IMR-90 (cell line): ENCODE data around the gene ARHGAP12. TPM values are rescaled to one million over a fixed set of nuclear protein-coding genes. Genes with fewer than 3 reads are reported as not detected.
A peak's percentile ranks its signal among the peaks of the same experiment; 100 is the strongest.

Source experiments
- ATAC-seq: fragments of 200-7000 bp; cut with Tn5 transposase; 2 replicates; pipeline ENCODE4 v1.9.1; 2020; ENCODE audit warnings: low read depth, mild to moderate bottlenecking, moderate library complexity
- BruUV-seq: library from RNA; stranded (reverse); fragments of 400-500 nt; replicated peaks from 2 replicates; lab custom pipeline; 2021; lab: Mats Ljungman, UMichigan
- CTCF ChIA-PET: fragments of 300-600 bp; formaldehyde crosslinking; extraction: SDS; loops from one replicate; lab custom pipeline; 2021; ENCODE audit warnings: antibody characterized with exemption; lab: Yijun Ruan, JAX
- POLR2A ChIA-PET: fragments of 300-600 bp; sonication (Branson Sonifier 250); formaldehyde crosslinking; loops from one replicate; lab custom pipeline; 2022; ENCODE audit warnings: antibody characterized with exemption; ENCODE audit not compliant: unreplicated experiment; lab: Charles Lee
- DNase-seq: peaks from one replicate; pipeline ENCODE4 v3.0.0; 2013
- H2AFZ ChIP-seq: replicated peaks from 2 replicates; pipeline ENCODE3; 2013; ENCODE audit warnings: low read length, mild to moderate bottlenecking; ENCODE audit not compliant: poor library complexity
- H2AK5ac ChIP-seq: 2 replicates; pipeline ENCODE4 v1.6.1; 2013; ENCODE audit warnings: low read depth, low read length, inconsistent platforms
- H2AK9ac ChIP-seq: replicated peaks from 2 replicates; pipeline ENCODE3; 2013; ENCODE audit warnings: mild to moderate bottlenecking, low read depth, low read length, moderate library complexity; ENCODE audit not compliant: poor library complexity
- H2BK120ac ChIP-seq: 2 replicates; pipeline ENCODE4 v1.6.1; 2013; ENCODE audit warnings: low read depth, low read length, inconsistent platforms
- H2BK15ac ChIP-seq: 3 replicates; pipeline ENCODE4 v1.6.1; 2013; ENCODE audit warnings: low read depth, low read length, inconsistent platforms
- H2BK20ac ChIP-seq: 2 replicates; pipeline ENCODE4 v1.6.1; 2013; ENCODE audit warnings: low read depth, mild to moderate bottlenecking, inconsistent platforms, low read length, moderate library complexity
- H2BK5ac ChIP-seq: 2 replicates; pipeline ENCODE4 v1.6.1; 2013; ENCODE audit warnings: mild to moderate bottlenecking, low read depth, low read length, inconsistent platforms; ENCODE audit not compliant: poor library complexity, severe bottlenecking
- H3K14ac ChIP-seq: replicated peaks from 2 replicates; pipeline ENCODE4 v1.6.1; 2013; ENCODE audit warnings: low read depth, low read length, inconsistent platforms
- H3K18ac ChIP-seq: 2 replicates; pipeline ENCODE4 v1.6.1; 2013; ENCODE audit warnings: low read depth, low read length, control low read depth
- H3K23ac ChIP-seq: 2 replicates; pipeline ENCODE4 v1.6.1; 2013; ENCODE audit warnings: low read depth, low read length, inconsistent platforms
- H3K27ac ChIP-seq: 2 replicates; pipeline ENCODE4 v1.5.1; 2013; ENCODE audit warnings: mild to moderate bottlenecking, control low read depth, low read length; ENCODE audit not compliant: insufficient read depth
- H3K27me3 ChIP-seq: 2 replicates; pipeline ENCODE4 v1.6.1; 2013; ENCODE audit warnings: low read length; ENCODE audit not compliant: control insufficient read depth, insufficient read depth
- H3K36me3 ChIP-seq: 2 replicates; pipeline ENCODE4 v1.6.1; 2013; ENCODE audit warnings: low read length, mixed read lengths; ENCODE audit not compliant: control insufficient read depth, insufficient read depth
- H3K4ac ChIP-seq: 2 replicates; pipeline ENCODE4 v1.6.1; 2013; ENCODE audit warnings: low read depth, low read length, inconsistent platforms
- H3K4me1 ChIP-seq: 2 replicates; pipeline ENCODE4 v1.6.1; 2013; ENCODE audit warnings: low read length, mixed read lengths; ENCODE audit not compliant: control insufficient read depth, insufficient read depth
- H3K4me2 ChIP-seq: 2 replicates; pipeline ENCODE4 v1.6.1; 2013; ENCODE audit warnings: low read depth, mild to moderate bottlenecking, control low read depth, low read length, moderate library complexity
- H3K4me3 ChIP-seq: 2 replicates; pipeline ENCODE4 v1.5.1; 2013; ENCODE audit warnings: low read depth, mild to moderate bottlenecking, control low read depth, low read length, moderate library complexity; ENCODE audit not compliant: insufficient read depth
- H3K56ac ChIP-seq: 2 replicates; pipeline ENCODE4 v1.6.1; 2013; ENCODE audit warnings: low read length, inconsistent platforms; ENCODE audit not compliant: insufficient read depth; ENCODE audit errors: extremely low read depth
- H3K79me1 ChIP-seq, 2 experiments: 2 replicates each; pipeline ENCODE4 v1.6.1; 2013; ENCODE audit warnings: low read length in 2 of 2, inconsistent platforms in 1 of 2, low read depth in 1 of 2
- H3K9ac ChIP-seq: 2 replicates; pipeline ENCODE4 v1.6.1; 2013; ENCODE audit warnings: low read depth, low read length, control low read depth
- H3K9me1 ChIP-seq: 2 replicates; pipeline ENCODE4 v1.6.1; 2013; ENCODE audit warnings: low read length, inconsistent platforms; ENCODE audit not compliant: insufficient read depth
- H3K9me3 ChIP-seq: 2 replicates; pipeline ENCODE4 v1.6.1; 2013; ENCODE audit warnings: low read length; ENCODE audit not compliant: control insufficient read depth, insufficient read depth
- H4K20me1 ChIP-seq: 2 replicates; pipeline ENCODE4 v1.6.1; 2013; ENCODE audit warnings: low read length, inconsistent platforms; ENCODE audit not compliant: insufficient read depth
- H4K5ac ChIP-seq: 2 replicates; pipeline ENCODE4 v1.6.1; 2013; ENCODE audit warnings: mild to moderate bottlenecking, low read depth, low read length, control low read depth
- H4K8ac ChIP-seq, 2 experiments: 2 replicates each; pipeline ENCODE4 v1.6.1; 2013; ENCODE audit warnings: low read depth in 2 of 2, low read length in 2 of 2, control low read depth in 1 of 2, inconsistent platforms in 1 of 2
- H4K91ac ChIP-seq: 2 replicates; pipeline ENCODE4 v1.6.1; 2013; ENCODE audit warnings: low read depth, low read length, inconsistent platforms; ENCODE audit not compliant: insufficient read depth
- CHD1 ChIP-seq: IDR thresholded peaks from 2 replicates; pipeline ENCODE4 v1.6.1; 2012; ENCODE audit warnings: low read depth, low read length, improper control_type of control experiment
- CTCF ChIP-seq: conservative IDR thresholded peaks from 2 replicates; pipeline ENCODE4 v1.5.1; 2012; ENCODE audit warnings: mild to moderate bottlenecking, low read depth, low read length, improper control_type of control experiment
- ELK1 ChIP-seq: fragments of 150-350 bp; IDR thresholded peaks from 2 replicates; pipeline ENCODE4 v1.6.1; 2016; ENCODE audit warnings: low read depth, mild to moderate bottlenecking, low read length, moderate library complexity, borderline replicate concordance
- FOS ChIP-seq: fragments of 150-350 bp; IDR thresholded peaks from 2 replicates; pipeline ENCODE4 v1.6.1; 2016; ENCODE audit warnings: low read depth, low read length
- NFE2L2 ChIP-seq: fragments of 150-350 bp; IDR thresholded peaks from 2 replicates; pipeline ENCODE4 v1.6.1; 2016; ENCODE audit warnings: low read depth, mild to moderate bottlenecking, low read length
- RAD21 ChIP-seq: IDR thresholded peaks from 2 replicates; pipeline ENCODE4 v1.6.1; 2012; ENCODE audit warnings: low read length, improper control_type of control experiment
- RCOR1 ChIP-seq: IDR thresholded peaks from 2 replicates; pipeline ENCODE4 v1.6.1; 2012; ENCODE audit warnings: mild to moderate bottlenecking, low read length, improper control_type of control experiment; ENCODE audit not compliant: insufficient replicate concordance
- RFX5 ChIP-seq: IDR thresholded peaks from 2 replicates; pipeline ENCODE4 v1.8.0; 2012; ENCODE audit warnings: low read depth, mild to moderate bottlenecking, low read length, moderate library complexity
- SMC3 ChIP-seq: fragments of 150-350 bp; IDR thresholded peaks from 2 replicates; pipeline ENCODE4 v1.6.1; 2016; ENCODE audit warnings: low read depth, mild to moderate bottlenecking, antibody characterized with exemption, low read length, moderate library complexity
- WGBS, 2 experiments: methylation state at CpG; one replicate each; pipeline versions ENCODE4 v1.1.5 to v1.1.7; 2013; ENCODE audit warnings: missing lambda C conversion rate in 2 of 2; ENCODE audit not compliant: insufficient read length in 1 of 2; ENCODE audit errors: extremely low coverage in 2 of 2; 5-methylcytosine and 5-hydroxymethylcytosine counted together
- dilution Hi-C: fragments of 300-500 bp; cut with HindIII; formaldehyde crosslinking; loops from one replicate; pipeline ENCODE4 v1.14.3; 2018; ENCODE audit warnings: low sequenced_read_pairs; ENCODE audit not compliant: unreplicated experiment
- in situ Hi-C: fragments of 300-500 bp; cut with MboI; formaldehyde crosslinking; loops from 3 replicates; pipeline ENCODE4 v1.14.3; 2019; ENCODE audit warnings: low sequenced_read_pairs, inconsistent platforms, mixed read lengths
- intact Hi-C: fragments of 100-400 bp; cut with micrococcal nuclease; formaldehyde crosslinking; loops from 2 replicates; pipeline ENCODE4 v1.10.0; 2022
- polyA plus RNA-seq, 3 experiments: library from polyadenylated mRNA; depleted of rRNA; stranded (reverse); fragments of >200 nt; gene quantifications; 2 replicates each; pipeline ENCODE4 v1.2.3, GENCODE V29; 2012; ENCODE audit warnings: low replicate concordance in 1 of 3
- total RNA-seq: library from RNA; depleted of rRNA; stranded (reverse); fragments of >200 nt; gene quantifications from 2 replicates; pipeline ENCODE4 v1.2.3, GENCODE V29; 2012

The ARHGAP12 gene
- total and polyA plus RNA-seq, 2 of the 4 experiments (the other 2 are of a cell fraction) = 9.0 to 28.5 TPM

- H2AFZ ChIP-seq = peak overlapping the region; percentile 92
- H2BK5ac ChIP-seq = peak overlapping the region; percentile 63
- peak overlapping the region; percentile 42; the same call in 1 of the 2 replicates for H3K56ac ChIP-seq
- dilution Hi-C loops = no loop called here
- H3K23ac ChIP-seq = peak overlapping the region; percentile 93; the same call in 1 of the 2 replicates
- 0 out of 2 replicates have a peak, but pooled peaks cover 3% of the 10 kb centered on the region for H3K9me1 ChIP-seq
- ATAC-seq (peak; percentile 1; the same call in 1 of the 2 replicates), DNase-seq (no peak)
- peak overlapping the region; percentile 20; the same call in 1 of the 2 replicates for H3K9ac ChIP-seq
- peak overlapping the region; percentile 75 for H2BK120ac ChIP-seq
- peak overlapping the region; percentile 70; the same call in 2 of the 3 replicates for H2BK15ac ChIP-seq
- H3K4me2 ChIP-seq = peak overlapping the region; percentile 11
- H4K5ac ChIP-seq = peak overlapping the region; percentile 14; the same call in 1 of the 2 replicates
- H3K27ac ChIP-seq = peak overlapping the region; percentile 49
- peaks cover 0 to 10% of the 10 kb centered on the region in 2 experiments; a peak in 2 of 4 replicates for H3K79me1 ChIP-seq
- peak overlapping the region; percentile 79 for H2AK5ac ChIP-seq
- BruUV-seq = no TSS peak
- H4K91ac ChIP-seq = peak overlapping the region; percentile 86
- WGBS, 2 experiments = 60% methylated on average over 4 of the region's 8 CpGs; no CpG with 5 or more reads in 1 of the 2 experiments
- peak overlapping the region; percentile 96 for H3K4ac ChIP-seq
- H3K4me1 ChIP-seq = peaks cover 2% of the 10 kb centered on the region
- no peaks in the 10 kb centered on the region for H4K20me1 ChIP-seq
- H2BK20ac ChIP-seq = peak overlapping the region; percentile 83
- intact Hi-C loops = no loop called here
- ChIA-PET POLR2A (interaction anchor here (0.6 kb wide), 1 partner anchor 411 kb away, joined by 4 read pairs; no protein-coding TSS in a partner anchor), CTCF (no interaction called here)
- H3K9me3 ChIP-seq = no peaks in the 10 kb centered on the region
- TF ChIP-seq RFX5 (no peak), CHD1 (no peak), CTCF (no peak), RAD21 (no peak), NFE2L2 (no peak), SMC3 (no peak), ELK1 (no peak), FOS (no peak), RCOR1 (no peak)
- in situ Hi-C loops = no loop called here
- peak overlapping the region; percentile 82 to 93 for H4K8ac ChIP-seq
- H3K36me3 ChIP-seq = no peaks in the 10 kb centered on the region
- peak overlapping the region; percentile 95 for H3K14ac ChIP-seq
- H3K4me3 ChIP-seq = no peak overlapping the region
- H2AK9ac ChIP-seq = peak overlapping the region; percentile 88
- no peaks in the 10 kb centered on the region for H3K27me3 ChIP-seq
- no peak overlapping the region; the same call in 1 of the 2 replicates for H3K18ac ChIP-seq
These were observed 168.0 kb downstream of the ARHGAP12 start for GRCh38 chr10:31760674-31761081.
